Effector CD4-positive, alpha-beta T cell (primary cell): Measurements from ENCODE around the gene CNOT10.
"Not testable (repeated sequence)": the region's sequence is repeated elsewhere in the genome, so short reads cannot be mapped to it uniquely, and the experiment has no call there.

Source experiments
- DNase-seq: peaks from one replicate; pipeline ENCODE4 v3.0.0-alpha.2; 2020
- total RNA-seq: gene quantifications from one replicate; lab custom pipeline; 2026; lab: John Stamatoyannopoulos, UW

Gene CNOT10
- total RNA-seq: 48.2 reads per million, percentile 67 among the genes with 10 or more reads in this experiment

DNA sequence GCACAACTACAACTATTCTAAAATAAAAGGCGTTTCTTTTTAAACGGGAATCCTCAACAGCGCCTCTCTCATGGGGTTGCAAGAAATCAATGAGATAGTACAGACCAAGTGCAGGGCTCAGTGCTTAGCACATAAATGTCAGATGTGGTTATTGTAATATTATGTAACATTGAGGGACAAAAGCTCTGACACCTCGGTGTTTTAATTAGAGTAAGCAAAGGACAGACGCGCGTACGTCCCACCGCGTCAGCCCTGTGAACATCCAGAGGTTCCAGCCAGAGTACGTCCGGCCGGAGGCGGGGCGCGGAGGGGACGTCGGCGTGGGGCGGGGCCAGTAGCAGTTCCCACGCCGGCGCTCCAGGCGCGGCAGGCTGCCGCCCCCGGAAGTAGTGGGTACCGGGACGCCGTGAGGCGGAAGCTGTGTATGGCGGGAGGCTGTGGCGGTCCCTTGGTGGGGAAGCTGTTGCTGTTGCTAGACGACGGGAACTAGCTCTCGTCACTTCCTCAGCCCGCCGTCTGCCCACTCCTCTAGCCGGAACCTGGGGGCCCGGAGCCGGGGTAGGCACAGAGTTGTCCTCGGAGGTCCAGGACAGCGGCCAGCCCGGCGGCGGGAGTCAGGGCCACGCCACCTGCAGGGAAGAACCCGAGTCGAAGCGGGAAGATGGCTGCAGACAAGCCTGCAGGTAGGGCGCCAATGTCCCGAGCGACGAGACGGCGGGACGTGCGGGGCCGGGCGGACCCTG, at the start of gene CNOT10:
CNOT10 (plus strand) TSS at position 389 of the 743 bp plus-strand sequence; CDS start at position 662, 273 bp downstream.
- DNase-seq: peak; percentile 94

- DNase-seq: no peak
Observed at GRCh38 chr3:32640939-32641338, 44.0 kb upstream of the CNOT10 start.

DNA sequence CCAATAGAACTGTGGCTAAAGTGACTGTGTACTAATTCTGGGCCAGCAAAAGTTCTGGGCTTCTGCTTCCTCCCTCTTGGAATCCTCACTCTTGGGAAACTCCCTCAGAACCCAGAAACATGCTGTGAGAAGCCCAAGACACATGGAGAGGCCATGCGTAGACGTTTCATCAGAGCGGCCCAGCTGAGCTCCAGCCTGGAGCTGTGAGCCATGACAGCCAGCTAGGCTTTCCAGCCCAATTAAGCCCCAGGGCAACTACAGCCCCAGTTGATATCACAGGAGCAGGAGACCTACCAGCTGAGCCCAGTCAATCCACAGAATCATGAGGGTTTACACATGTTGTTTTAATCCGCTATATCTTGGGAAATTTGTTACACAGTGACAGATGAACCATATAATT, 43.6 kb upstream of the CNOT10 start:
- no peak for DNase-seq

DNA sequence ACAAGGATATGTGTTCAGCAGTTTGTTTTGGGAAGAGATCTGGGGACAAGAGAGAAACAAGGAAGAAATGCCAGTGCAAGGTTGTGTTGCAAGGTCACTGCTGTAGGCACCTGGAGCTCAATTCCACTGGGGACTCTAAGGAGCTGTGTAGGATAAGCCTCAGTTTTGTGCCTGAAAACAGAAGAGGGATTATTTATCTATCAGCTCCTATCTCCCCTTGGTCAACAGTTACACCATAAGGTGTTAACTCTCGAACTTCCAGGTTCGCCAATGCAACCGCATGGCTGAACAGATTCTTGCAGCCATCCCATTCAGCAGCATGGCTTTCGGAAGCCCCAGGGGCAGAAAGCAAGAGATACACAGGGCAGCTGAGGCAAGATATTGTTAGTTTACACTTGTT, 41.6 kb upstream of the CNOT10 start:
- no peak for DNase-seq

DNA sequence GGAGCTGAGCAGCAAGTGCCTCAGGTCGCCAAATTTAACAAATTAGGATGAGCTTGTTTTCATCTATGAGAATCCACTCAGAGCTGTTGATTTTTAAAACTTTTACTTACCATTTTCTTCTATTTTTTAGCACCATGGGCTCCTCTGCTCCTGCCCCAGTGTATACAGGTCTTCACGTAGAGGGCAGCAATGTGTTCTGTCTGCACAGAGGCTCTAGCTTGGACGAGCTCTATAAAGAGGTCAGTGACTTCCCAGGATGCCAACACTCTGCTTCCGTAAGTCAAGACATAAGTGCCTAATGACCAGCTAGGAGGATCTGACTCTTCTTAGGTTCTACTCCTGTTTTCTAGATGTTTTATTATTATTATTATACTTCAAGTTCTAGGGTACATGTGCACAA, 41.2 kb upstream of the CNOT10 start:
- DNase-seq: no peak

- DNase-seq: no peak
Observed at GRCh38 chr3:32644380-32644779, 40.6 kb upstream of the CNOT10 start.

- no peak for DNase-seq
Observed at GRCh38 chr3:32646761-32647160, 38.2 kb upstream of the CNOT10 start.

GRCh38 chr3:32652337-32653100, 32.5 kb upstream of the CNOT10 start:
- not testable (repeated sequence) for DNase-seq

GRCh38 chr3:32655167-32655566, 29.8 kb upstream of the CNOT10 start:
- DNase-seq: no peak

DNA sequence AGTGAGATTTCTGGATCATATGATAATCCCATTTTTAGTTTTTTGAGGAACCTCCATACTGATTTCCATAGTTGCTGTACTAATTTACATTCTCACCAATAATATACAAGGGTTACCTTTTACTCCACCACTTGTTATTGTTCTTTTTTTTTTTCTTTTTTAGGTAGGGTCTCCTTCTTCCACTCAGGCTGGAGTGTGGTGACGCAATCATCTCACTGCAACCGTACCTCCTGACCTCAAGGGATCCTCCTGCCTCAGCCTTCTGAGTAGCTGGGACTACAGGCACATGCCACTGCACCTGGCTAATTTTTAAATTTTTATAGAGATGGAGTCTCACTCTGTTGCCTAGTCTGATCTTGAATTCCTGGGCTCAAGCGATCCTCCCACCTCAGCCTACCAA, 24.4 kb upstream of the CNOT10 start:
- no peak for DNase-seq

GRCh38 chr3:32662647-32663046, 22.3 kb upstream of the CNOT10 start:
- DNase-seq: no peak

GRCh38 chr3:32664630-32665075, 20.3 kb upstream of the CNOT10 start:
- DNase-seq: not testable (repeated sequence)

- DNase-seq: no peak
Observed at GRCh38 chr3:32667072-32667582, 17.9 kb upstream of the CNOT10 start.

DNA sequence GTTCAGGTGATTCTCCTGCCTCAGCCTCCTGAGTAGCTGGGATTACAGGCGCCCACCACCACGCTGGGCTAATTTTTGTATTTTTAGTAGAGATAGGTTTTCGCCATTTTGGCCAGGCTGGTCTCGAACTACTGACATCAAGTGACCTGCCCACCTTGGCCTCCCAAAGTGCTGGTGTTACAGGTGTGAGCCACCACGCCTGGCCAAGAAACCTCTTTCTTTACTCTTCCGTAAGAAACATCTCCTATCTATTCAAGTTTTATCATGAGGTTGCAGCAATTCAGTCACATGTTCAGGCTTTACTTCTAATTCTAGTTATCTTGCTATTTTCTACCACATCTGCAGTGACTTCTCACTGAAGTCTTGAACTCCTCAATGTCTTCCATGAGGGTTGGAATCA, 15.8 kb upstream of the CNOT10 start:
- not testable (repeated sequence) for DNase-seq

- not testable (repeated sequence) for DNase-seq
Observed at GRCh38 chr3:32673730-32674129, 11.3 kb upstream of the CNOT10 start.

DNA sequence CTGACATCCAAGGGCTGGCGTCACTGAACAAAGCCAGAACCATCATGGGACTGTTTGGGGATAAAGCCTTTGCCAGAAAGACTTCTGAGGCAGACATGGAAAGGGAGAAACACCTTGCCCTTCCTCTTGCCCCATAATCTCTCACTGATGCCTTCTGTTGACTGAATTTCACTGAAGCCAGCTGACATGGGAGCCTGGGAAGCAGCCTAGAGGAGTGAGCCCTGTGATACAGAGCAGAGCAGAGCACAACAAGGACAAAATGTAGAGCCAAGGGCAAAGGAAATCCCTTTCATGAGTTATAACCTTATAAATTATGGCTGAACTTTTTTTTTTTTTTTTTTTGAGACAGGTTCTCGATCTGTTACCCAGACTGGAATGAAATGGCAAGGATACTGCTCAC, 9.8 kb upstream of the CNOT10 start:
- DNase-seq: no peak

DNA sequence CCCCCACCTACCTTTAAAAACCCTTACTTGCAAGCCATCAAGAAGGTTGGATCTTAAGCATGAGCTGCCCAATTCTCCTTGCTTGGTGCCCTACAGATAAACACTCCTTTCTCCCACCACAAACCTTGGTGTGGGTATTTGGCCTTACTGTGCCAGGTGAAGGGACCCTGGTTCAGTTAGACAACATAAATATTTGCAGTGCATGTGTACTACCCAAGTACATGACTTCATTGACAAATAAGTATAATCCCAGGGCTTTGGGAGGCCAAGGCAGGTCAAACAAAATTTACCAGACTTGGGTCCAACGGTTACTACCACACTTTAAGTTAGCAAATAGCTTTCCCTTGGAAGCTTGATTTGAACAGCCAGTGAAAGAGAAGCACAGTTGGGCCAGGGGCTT, 9.3 kb upstream of the CNOT10 start:
- DNase-seq: no peak

GRCh38 chr3:32681811-32682210, 3.2 kb upstream of the CNOT10 start:
- no peak for DNase-seq

GRCh38 chr3:32684029-32684799, 774 bp upstream of the CNOT10 start:
- no peak for DNase-seq

GRCh38 chr3:32685543-32686185, 676 bp downstream of the CNOT10 start:
- DNase-seq: no peak

- DNase-seq: no peak
Observed at GRCh38 chr3:32686713-32687112, 1.7 kb downstream of the CNOT10 start.

DNA sequence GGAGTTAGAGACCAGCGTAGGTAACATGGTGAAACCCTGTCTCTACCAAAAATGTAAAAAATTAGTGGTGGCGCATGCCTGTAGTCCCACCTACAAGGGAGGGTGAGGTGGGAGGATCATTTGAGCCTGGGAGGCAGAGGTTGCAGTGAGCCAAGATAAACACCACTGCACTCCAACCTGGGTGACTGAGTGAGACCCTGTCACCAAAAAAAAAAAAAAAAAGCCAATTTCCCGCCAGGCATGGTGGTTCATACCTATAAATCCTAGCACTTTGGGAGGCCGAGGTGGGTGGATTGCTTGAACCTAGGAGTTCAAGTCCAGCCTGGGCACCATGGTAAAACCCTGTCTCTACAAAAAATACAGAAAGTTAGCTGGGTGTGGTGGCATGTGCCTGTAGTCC, 6.9 kb downstream of the CNOT10 start:
- no peak for DNase-seq
